Muscle of leg (tissue), 11 donors: Measurements from ENCODE around the gene DIRAS3. TPM values are rescaled to one million over a fixed set of nuclear protein-coding genes. Genes with fewer than 3 reads are reported as not detected.
"Not testable (repeated sequence)": the region's sequence is repeated elsewhere in the genome, so short reads cannot be mapped to it uniquely, and the experiment has no call there.

Source experiments
- DNase-seq: peaks from one replicate; pipeline ENCODE4 v3.0.0; 2013
- H3K27ac ChIP-seq: one replicate; pipeline ENCODE4 v1.5.1; 2013; ENCODE audit warnings: mild to moderate bottlenecking, low read length, control low read depth
- H3K27me3 ChIP-seq: one replicate; pipeline ENCODE4 v1.6.1; 2013; ENCODE audit warnings: low read length; ENCODE audit not compliant: control insufficient read depth, insufficient read depth
- H3K36me3 ChIP-seq: one replicate; pipeline ENCODE4 v1.6.1; 2013; ENCODE audit warnings: low read length; ENCODE audit not compliant: control insufficient read depth, insufficient read depth
- H3K4me1 ChIP-seq: one replicate; pipeline ENCODE4 v1.6.1; 2013; ENCODE audit warnings: low read length; ENCODE audit not compliant: control insufficient read depth, insufficient read depth
- H3K4me3 ChIP-seq: one replicate; pipeline ENCODE4 v1.5.1; 2013; ENCODE audit warnings: low read length, control low read depth
- H3K9me3 ChIP-seq: replicated peaks from 2 replicates; pipeline ENCODE4 v1.6.1; 2013; ENCODE audit warnings: low read depth, low read length; ENCODE audit not compliant: control insufficient read depth
- WGBS: methylation state at CpG from one replicate; pipeline ENCODE4 v1.1.5; 2013; ENCODE audit warnings: missing lambda C conversion rate; ENCODE audit not compliant: insufficient coverage; 5-methylcytosine and 5-hydroxymethylcytosine counted together
- polyA plus RNA-seq, 8 donors: library from polyadenylated mRNA; unstranded; fragments of 120-200 nt; gene quantifications; one replicate each; pipeline versions ENCODE4 v1.2.1 to v1.2.3, GENCODE V29; 2013; ENCODE audit warnings: inconsistent platforms in 1 of 8, low replicate concordance in 1 of 8; ENCODE audit not compliant: insufficient read length in 8 of 8, insufficient read depth in 1 of 8
- total RNA-seq: library from RNA; stranded (reverse); fragments of 120-200 nt; gene quantifications from one replicate; pipeline ENCODE4 v1.2.4, GENCODE V29; 2013

DIRAS3 gene
- total and polyA plus RNA-seq, 9 donors = 3.5 to 6.0 (median 4.2) TPM

GRCh38 chr1:68028566-68028965 is 21.9 kb downstream of the DIRAS3 start:
- WGBS = no CpG with 5 or more reads among the region's 3 CpGs
- DNase-seq = no peak
- Histone ChIP-seq H3K27me3 (no peaks in the 10 kb centered on the region), H3K27ac (no peak overlapping the region), H3K4me3 (no peak overlapping the region), H3K36me3 (no peaks in the 10 kb centered on the region), H3K9me3 (no peaks in the 10 kb centered on the region), H3K4me1 (no peaks in the 10 kb centered on the region)

GRCh38 chr1:68024635-68025338 is 25.6 kb downstream of the DIRAS3 start:
- no peaks in the 10 kb centered on the region for H3K36me3 ChIP-seq
- 100% methylated on average over 1 of the region's 2 CpGs for WGBS
- no peaks in the 10 kb centered on the region for H3K9me3 ChIP-seq

GRCh38 chr1:68016381-68016780 is 34.0 kb downstream of the DIRAS3 start:
- Histone ChIP-seq H3K9me3 (no peaks in the 10 kb centered on the region), H3K27me3 (no peaks in the 10 kb centered on the region), H3K36me3 (no peaks in the 10 kb centered on the region), H3K4me3 (no peak overlapping the region), H3K4me1 (no peaks in the 10 kb centered on the region), H3K27ac (no peak overlapping the region)
- WGBS = 47% methylated on average over 2 of the region's 2 CpGs
- no peak for DNase-seq

More at GRCh38 chr1:68024635-68025338, 25.6 kb downstream of the DIRAS3 start:
- DNase-seq = no peak
- Histone ChIP-seq H3K27ac (no peak overlapping the region), H3K4me1 (no peaks in the 10 kb centered on the region), H3K4me3 (no peak overlapping the region), H3K27me3 (no peaks in the 10 kb centered on the region)

GRCh38 chr1:68015971-68016370 is 34.5 kb downstream of the DIRAS3 start:
- Histone ChIP-seq H3K9me3 (no peaks in the 10 kb centered on the region), H3K27me3 (no peaks in the 10 kb centered on the region), H3K4me3 (no peak overlapping the region), H3K36me3 (no peaks in the 10 kb centered on the region), H3K4me1 (no peaks in the 10 kb centered on the region), H3K27ac (no peak overlapping the region)
- no peak for DNase-seq
- WGBS = no CpG with 5 or more reads among the region's 3 CpGs

- no peak overlapping the region for H3K27ac ChIP-seq
- DNase-seq = no peak
- no peaks in the 10 kb centered on the region for H3K27me3 ChIP-seq
- H3K4me1 ChIP-seq = no peaks in the 10 kb centered on the region
- H3K9me3 ChIP-seq = no peaks in the 10 kb centered on the region
- WGBS = 40% methylated on average over 1 of the region's 2 CpGs
- H3K36me3 ChIP-seq = no peaks in the 10 kb centered on the region
- H3K4me3 ChIP-seq = no peak overlapping the region
These were observed 35.1 kb downstream of the DIRAS3 start for GRCh38 chr1:68015369-68015768.

- Histone ChIP-seq H3K9me3 (no peaks in the 10 kb centered on the region), H3K4me3 (no peak overlapping the region), H3K36me3 (no peaks in the 10 kb centered on the region), H3K27ac (no peak overlapping the region), H3K27me3 (no peaks in the 10 kb centered on the region), H3K4me1 (no peaks in the 10 kb centered on the region)
- WGBS = no CpG with 5 or more reads among the region's 4 CpGs
- DNase-seq = no peak
These were observed 37.1 kb downstream of the DIRAS3 start for GRCh38 chr1:68013351-68013750.

GRCh38 chr1:68011657-68012375 is 38.6 kb downstream of the DIRAS3 start:
- no peaks in the 10 kb centered on the region for H3K9me3 ChIP-seq
- no peaks in the 10 kb centered on the region for H3K27me3 ChIP-seq
- no peak for DNase-seq
- no peak overlapping the region for H3K27ac ChIP-seq
- WGBS = no CpG with 5 or more reads among the region's 2 CpGs
- no peaks in the 10 kb centered on the region for H3K36me3 ChIP-seq
- no peak overlapping the region for H3K4me3 ChIP-seq
- no peaks in the 10 kb centered on the region for H3K4me1 ChIP-seq

GRCh38 chr1:68010543-68010942 is 39.9 kb downstream of the DIRAS3 start:
- 20% methylated on average over 1 of the region's 4 CpGs for WGBS
- H3K27me3 ChIP-seq = no peaks in the 10 kb centered on the region
- no peaks in the 10 kb centered on the region for H3K4me1 ChIP-seq
- H3K9me3 ChIP-seq = no peaks in the 10 kb centered on the region
- H3K4me3 ChIP-seq = no peak overlapping the region
- no peaks in the 10 kb centered on the region for H3K36me3 ChIP-seq
- no peak overlapping the region for H3K27ac ChIP-seq
- DNase-seq = no peak

- Histone ChIP-seq H3K4me3 (no peak overlapping the region), H3K36me3 (no peaks in the 10 kb centered on the region), H3K4me1 (no peaks in the 10 kb centered on the region), H3K27me3 (no peaks in the 10 kb centered on the region), H3K27ac (no peak overlapping the region), H3K9me3 (no peaks in the 10 kb centered on the region)
- peak; percentile 30 for DNase-seq
These were observed 40.3 kb downstream of the DIRAS3 start for GRCh38 chr1:68010090-68010489.

GRCh38 chr1:68003626-68004025 is 46.8 kb downstream of the DIRAS3 start:
- not testable (repeated sequence) for H3K4me1 ChIP-seq, DNase-seq, H3K27me3 ChIP-seq, H3K4me3 ChIP-seq, H3K27ac ChIP-seq, H3K36me3 ChIP-seq
- WGBS = 100% methylated on average over 1 of the region's 3 CpGs
- peaks cover 17% of the 10 kb centered on the region for H3K9me3 ChIP-seq
